BJ (cell line): ENCODE measurements around the gene WDR12. TPM values are rescaled to one million over a fixed set of nuclear protein-coding genes. Genes with fewer than 3 reads are reported as not detected.

Experiments used
- CTCF ChIA-PET: fragments of 350-600 bp; formaldehyde crosslinking; extraction: SDS; loops from one replicate; lab custom pipeline; 2021; ENCODE audit warnings: antibody characterized with exemption, inconsistent platforms; lab: Yijun Ruan, JAX
- POLR2A ChIA-PET: fragments of 300-600 bp; sonication (Branson Sonifier 250); formaldehyde crosslinking; extraction: SDS; loops from one replicate; lab custom pipeline; 2021; ENCODE audit warnings: antibody characterized with exemption; lab: Charles Lee
- DNase-seq: peaks from one replicate; pipeline ENCODE4 v3.0.0-alpha.2; 2011; ENCODE audit warnings: low read depth
- H3K27me3 ChIP-seq: 2 replicates; pipeline ENCODE4 v1.6.0; 2011; ENCODE audit warnings: low read length; ENCODE audit not compliant: control insufficient read depth, insufficient read depth
- H3K36me3 ChIP-seq: 2 replicates; pipeline ENCODE4 v1.5.1; 2011; ENCODE audit warnings: low read length; ENCODE audit not compliant: control insufficient read depth, insufficient read depth
- H3K4me3 ChIP-seq: 2 replicates; pipeline ENCODE4 v1.5.1; 2011; ENCODE audit warnings: low read depth, mild to moderate bottlenecking, control low read depth, low read length
- CTCF ChIP-seq: IDR thresholded peaks from 2 replicates; pipeline ENCODE4 v1.5.1; 2011; ENCODE audit warnings: low read depth, mild to moderate bottlenecking, control low read depth, inconsistent platforms, low read length, moderate library complexity; ENCODE audit not compliant: insufficient read depth
- polyA plus RNA-seq: library from polyadenylated mRNA; depleted of rRNA; stranded (reverse); fragments of >200 nt; gene quantifications from 2 replicates; pipeline ENCODE4 v1.2.3, GENCODE V29; 2011

WDR12 gene
- polyA plus RNA-seq, 1 experiment, result 10.6 TPM

- POLR2A ChIA-PET, result no interaction called here
- DNase-seq, result no peak
- no peak overlapping the region for H3K4me3 ChIP-seq
- CTCF ChIA-PET, result no interaction called here
- TF ChIP-seq CTCF, result no peak
- H3K36me3 ChIP-seq, result peaks cover 2% of the 10 kb centered on the region; the same call in 1 of the 2 replicates
- H3K27me3 ChIP-seq, result no peaks in the 10 kb centered on the region
Measured at GRCh38 chr2:202885190-202885589, 26.3 kb downstream of the WDR12 start.

GRCh38 chr2:202883987-202884675 lies 27.3 kb downstream of the WDR12 start:
- Histone ChIP-seq H3K36me3 (peaks cover 2% of the 10 kb centered on the region; the same call in 1 of the 2 replicates), H3K4me3 (no peak overlapping the region), H3K27me3 (no peaks in the 10 kb centered on the region)
- ChIA-PET POLR2A (no interaction called here), CTCF (no interaction called here)
- TF ChIP-seq CTCF, result no peak
- no peak for DNase-seq

- Histone ChIP-seq H3K27me3 (no peaks in the 10 kb centered on the region), H3K36me3 (no peaks in the 10 kb centered on the region; the same call in none of the 2 replicates), H3K4me3 (no peak overlapping the region)
- no peak for TF ChIP-seq CTCF
- no peak for DNase-seq
- ChIA-PET POLR2A (no interaction called here), CTCF (interaction anchor here (1.8 kb wide), 1 partner anchor 10 kb away, joined by 10 read pairs; the partner anchor contains the start of gene ICA1L)
Measured at GRCh38 chr2:202881570-202881969, 29.9 kb downstream of the WDR12 start.

GRCh38 chr2:202877699-202878098 lies 33.8 kb downstream of the WDR12 start:
- Histone ChIP-seq H3K4me3 (no peak overlapping the region), H3K27me3 (no peaks in the 10 kb centered on the region), H3K36me3 (no peaks in the 10 kb centered on the region; the same call in none of the 2 replicates)
- CTCF ChIA-PET, result no interaction called here
- DNase-seq, result no peak
- TF ChIP-seq CTCF, result no peak
- POLR2A ChIA-PET, result no interaction called here

- H3K4me3 ChIP-seq, result peak within 1 kb of the TSS; percentile 83
- peak; percentile 20 for DNase-seq
- no peak for TF ChIP-seq CTCF
- ChIA-PET CTCF (interaction anchor here (1.0 to 1.9 kb wide), 3 partner anchors 9 to 280 kb away, joined by 3 to 10 read pairs (median 3); no protein-coding TSS in a partner anchor), POLR2A (no interaction called here)
- no peaks in the 10 kb centered on the region for H3K36me3 ChIP-seq
- no peaks in the 10 kb centered on the region for H3K27me3 ChIP-seq
Measured at GRCh38 chr2:202871300-202872141, 40.0 kb downstream of the WDR12 start, which contains the start of gene ICA1L. TSS of gene ICA1L (minus strand) at chr2:202871766. CDS start at chr2:202829009, 42,757 bp downstream.
